GM23338 (cell line): Measurements from ENCODE around the gene PRKCQ. TPM values are rescaled to one million over a fixed set of nuclear protein-coding genes. Genes with fewer than 3 reads are reported as not detected.

Source experiments
- ATAC-seq: fragments of 200-7000 bp; cut with Tn5 transposase; 3 replicates; pipeline ENCODE4 v1.9.1; 2020
- DNase-seq: peaks from one replicate; pipeline ENCODE4 v3.0.0-alpha.2; 2015; ENCODE audit warnings: low spot score
- H2AFZ ChIP-seq: fragments of 200-600 bp; sonication (generic); 2 replicates; pipeline ENCODE4 v1.8.0; 2016; ENCODE audit warnings: antibody characterized with exemption, mild to moderate bottlenecking, moderate library complexity
- H3F3A ChIP-seq: fragments of 200-600 bp; sonication (generic); replicated peaks from 2 replicates; pipeline ENCODE4 v1.8.0; 2017; ENCODE audit warnings: antibody characterized with exemption, mixed run types, low read depth
- H3K27ac ChIP-seq: fragments of 200-600 bp; sonication (generic); 2 replicates; pipeline ENCODE4 v1.6.1; 2016; ENCODE audit warnings: low read depth
- H3K27me3 ChIP-seq: fragments of 200-600 bp; sonication (generic); 2 replicates; pipeline ENCODE4 v1.8.0; 2016; ENCODE audit warnings: mild to moderate bottlenecking, mixed run types, moderate library complexity; ENCODE audit not compliant: insufficient read depth
- H3K36me3 ChIP-seq: fragments of 200-600 bp; sonication (generic); 2 replicates; pipeline ENCODE4 v1.8.0; 2016; ENCODE audit warnings: mild to moderate bottlenecking; ENCODE audit not compliant: insufficient read depth
- H3K4me1 ChIP-seq: fragments of 200-600 bp; sonication (generic); 2 replicates; pipeline ENCODE4 v1.8.0; 2016; ENCODE audit warnings: mild to moderate bottlenecking, moderate library complexity; ENCODE audit not compliant: insufficient read depth
- H3K4me2 ChIP-seq: fragments of 200-600 bp; sonication (generic); 2 replicates; pipeline ENCODE4 v1.7.1; 2017; ENCODE audit warnings: mixed run types
- H3K4me3 ChIP-seq: fragments of 200-600 bp; sonication (generic); 2 replicates; pipeline ENCODE4 v1.6.1; 2016; ENCODE audit warnings: mixed run types
- H3K79me2 ChIP-seq: fragments of 200-600 bp; sonication (generic); replicated peaks from 2 replicates; pipeline ENCODE4 v1.8.0; 2017; ENCODE audit warnings: mild to moderate bottlenecking; ENCODE audit not compliant: insufficient read depth
- H3K9me2 ChIP-seq: fragments of 200-600 bp; sonication (generic); 2 replicates; pipeline ENCODE4 v1.8.0; 2017; ENCODE audit not compliant: insufficient read depth
- H4K20me1 ChIP-seq: fragments of 200-600 bp; sonication (generic); replicated peaks from 2 replicates; pipeline ENCODE4 v1.8.0; 2017; ENCODE audit warnings: mild to moderate bottlenecking; ENCODE audit not compliant: insufficient read depth
- H3K27ac Mint-ChIP-seq: 2 replicates; pipeline ENCODE4 v1.8.0; 2020; ENCODE audit warnings: inconsistent platforms, mild to moderate bottlenecking, moderate library complexity, mixed read lengths
- H3K27me3 Mint-ChIP-seq: 3 replicates; pipeline ENCODE4 v1.8.0; 2022; ENCODE audit warnings: low read depth, mild to moderate bottlenecking, moderate library complexity, mixed read lengths, inconsistent platforms; ENCODE audit not compliant: insufficient read depth, poor library complexity
- H3K36me3 Mint-ChIP-seq: 3 replicates; pipeline ENCODE4 v1.8.0; 2021; ENCODE audit warnings: low read depth, mild to moderate bottlenecking, inconsistent platforms, moderate library complexity, mixed read lengths
- H3K4me1 Mint-ChIP-seq: 3 replicates; pipeline ENCODE4 v1.8.0; 2020; ENCODE audit warnings: mild to moderate bottlenecking, inconsistent platforms, mixed read lengths
- H3K4me3 Mint-ChIP-seq: 3 replicates; pipeline ENCODE4 v1.8.0; 2021; ENCODE audit warnings: moderate library complexity, mild to moderate bottlenecking, inconsistent platforms, mixed read lengths
- H3K9me3 Mint-ChIP-seq: 3 replicates; pipeline ENCODE4 v1.8.0; 2020; ENCODE audit warnings: moderate library complexity, mild to moderate bottlenecking, inconsistent platforms, mixed read lengths
- EZH2 ChIP-seq: fragments of 200-600 bp; sonication (generic); IDR thresholded peaks from one replicate; pipeline ENCODE4 v1.8.0; 2017; ENCODE audit warnings: antibody characterized with exemption, mild to moderate bottlenecking, low read depth; ENCODE audit not compliant: unreplicated experiment
- EZH2phosphoT487 ChIP-seq: fragments of 200-600 bp; sonication (generic); IDR thresholded peaks from one replicate; pipeline ENCODE4 v1.8.1; 2018; ENCODE audit warnings: antibody characterized with exemption; ENCODE audit not compliant: unreplicated experiment
- JUNB ChIP-seq: IDR thresholded peaks from one replicate; pipeline ENCODE4 v1.6.1; 2016; ENCODE audit warnings: antibody characterized with exemption; ENCODE audit not compliant: unreplicated experiment
- NANOG ChIP-seq: IDR thresholded peaks from 2 replicates; pipeline ENCODE4 v1.6.1; 2016; ENCODE audit warnings: antibody characterized with exemption, borderline replicate concordance
- STAT1 ChIP-seq: IDR thresholded peaks from one replicate; pipeline ENCODE4 v1.6.1; 2016; ENCODE audit warnings: antibody characterized with exemption; ENCODE audit not compliant: unreplicated experiment
- ZNF331 ChIP-seq: fragments of 250-450 bp; sonication (Bioruptor Pico); IDR thresholded peaks from 2 replicates; pipeline ENCODE4 v1.5.0; 2020; ENCODE audit warnings: low read depth, mild to moderate bottlenecking, moderate library complexity
- ZNF462 ChIP-seq: fragments of 250-450 bp; sonication (Bioruptor Pico); IDR thresholded peaks from 2 replicates; pipeline ENCODE4 v1.5.0; 2020; ENCODE audit warnings: mild to moderate bottlenecking, moderate library complexity
- polyA plus RNA-seq: library from polyadenylated mRNA; unstranded; fragments of >200 nt; fragmentation: Nextera tagmentation; extraction: Ambion mirVana; gene quantifications from 2 replicates; pipeline ENCODE4 v1.2.1, GENCODE V29; 2016
- total RNA-seq: library from RNA; depleted of rRNA; stranded (reverse); fragments of >200 nt; shearing (Covaris generic); gene quantifications from 2 replicates; pipeline ENCODE4 v1.2.3, GENCODE V29; 2014
- TF ChIP-seq, protein P1 (sequence below): IDR thresholded peaks from 2 replicates; pipeline ENCODE4 v1.6.1; 2016; ENCODE audit warnings: antibody characterized with exemption

PRKCQ gene
- total and polyA plus RNA-seq, 2 experiments from 2014 or later = 12.6 to 28.5 TPM

DNA sequence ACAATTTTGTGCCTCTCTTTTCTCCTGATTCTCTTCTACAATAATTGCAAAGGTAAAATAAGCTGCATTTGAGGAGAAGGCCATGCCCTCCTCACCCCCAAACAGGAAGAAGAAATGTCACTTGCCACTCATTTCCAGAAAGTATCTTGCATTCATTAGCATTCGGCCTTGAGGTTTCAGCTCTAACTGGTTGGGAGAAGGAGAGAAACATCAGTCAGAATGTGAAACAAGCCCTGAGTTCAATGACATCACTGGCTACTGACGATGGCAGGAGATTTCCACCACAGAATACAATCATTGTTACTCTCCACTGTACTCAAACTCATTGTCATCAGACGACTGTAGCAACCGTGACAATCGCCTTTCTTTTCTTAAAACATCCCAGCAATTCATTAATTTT is 72.8 kb downstream of the PRKCQ start (continued):
- TF ChIP-seq ZNF462 (CRISPR knock-in tag) = no peak

GRCh38 chr10:6505300-6505699 is 74.8 kb downstream of the PRKCQ start:
- no peak for ATAC-seq
- Mint-ChIP-seq H3K9me3 (no peaks in the 10 kb centered on the region), H3K4me3 (no peak overlapping the region), H3K4me1 (no peaks in the 10 kb centered on the region), H3K36me3 (peaks cover 3% of the 10 kb centered on the region; the same call in 1 of the 3 replicates), H3K27ac (no peak overlapping the region), H3K27me3 (no peaks in the 10 kb centered on the region)
- no peak overlapping the region for H3K27ac ChIP-seq
- H4K20me1 ChIP-seq = no peaks in the 10 kb centered on the region; the same call in 1 of the 2 replicates
- H3K4me3 ChIP-seq = no peak overlapping the region
- no peaks in the 10 kb centered on the region for H3F3A ChIP-seq
- H3K36me3 ChIP-seq = peaks cover 2% of the 10 kb centered on the region; the same call in 1 of the 2 replicates
- H3K27me3 ChIP-seq = no peaks in the 10 kb centered on the region
- H3K9me2 ChIP-seq = no peaks in the 10 kb centered on the region
- H3K79me2 ChIP-seq = no peaks in the 10 kb centered on the region
- H2AFZ ChIP-seq = no peak overlapping the region
- no peak for DNase-seq
- no peaks in the 10 kb centered on the region for H3K4me1 ChIP-seq
- H3K4me2 ChIP-seq = no peak overlapping the region
- TF ChIP-seq ZNF462 (CRISPR knock-in tag) (no peak), STAT1 (no peak), ZNF331 (no peak), EZH2 (no peak), NANOG (no peak), JUNB (no peak), EZH2phosphoT487 (no peak)
- TF ChIP-seq, protein P1, sequence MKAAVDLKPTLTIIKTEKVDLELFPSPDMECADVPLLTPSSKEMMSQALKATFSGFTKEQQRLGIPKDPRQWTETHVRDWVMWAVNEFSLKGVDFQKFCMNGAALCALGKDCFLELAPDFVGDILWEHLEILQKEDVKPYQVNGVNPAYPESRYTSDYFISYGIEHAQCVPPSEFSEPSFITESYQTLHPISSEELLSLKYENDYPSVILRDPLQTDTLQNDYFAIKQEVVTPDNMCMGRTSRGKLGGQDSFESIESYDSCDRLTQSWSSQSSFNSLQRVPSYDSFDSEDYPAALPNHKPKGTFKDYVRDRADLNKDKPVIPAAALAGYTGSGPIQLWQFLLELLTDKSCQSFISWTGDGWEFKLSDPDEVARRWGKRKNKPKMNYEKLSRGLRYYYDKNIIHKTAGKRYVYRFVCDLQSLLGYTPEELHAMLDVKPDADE = no peak
